Right ventricle myocardium superior (tissue), 1 donor: ENCODE results near the gene KRT4. TPM values are rescaled to one million over a fixed set of nuclear protein-coding genes. Genes with fewer than 3 reads are reported as not detected.

Experiments
- ATAC-seq: fragments of 200-7000 bp; cut with Tn5 transposase; one replicate; pipeline ENCODE4 v1.9.1; 2020; ENCODE audit warnings: mild to moderate bottlenecking; ENCODE audit not compliant: poor library complexity
- DNase-seq: peaks from one replicate; pipeline ENCODE4 v3.0.0-alpha.2; 2020
- intact Hi-C: fragments of 100-400 bp; cut with DNase I; formaldehyde crosslinking; loops from one replicate; pipeline ENCODE4 v1.11.2; 2022
- total RNA-seq: library from RNA; stranded (reverse); fragmentation: NEBNext Ultra II Directional; extraction: Animal tissue kit (Norgen Biotek cat#: 25700); gene quantifications from one replicate; pipeline ENCODE4 v1.2.1, GENCODE V29; 2021
- donor health status: DM: no; HTN: yes; CAD: no; lungs with severe emphysema.

The KRT4 gene
- total RNA-seq, 1 donor from 2014 or later: not detected

DNA sequence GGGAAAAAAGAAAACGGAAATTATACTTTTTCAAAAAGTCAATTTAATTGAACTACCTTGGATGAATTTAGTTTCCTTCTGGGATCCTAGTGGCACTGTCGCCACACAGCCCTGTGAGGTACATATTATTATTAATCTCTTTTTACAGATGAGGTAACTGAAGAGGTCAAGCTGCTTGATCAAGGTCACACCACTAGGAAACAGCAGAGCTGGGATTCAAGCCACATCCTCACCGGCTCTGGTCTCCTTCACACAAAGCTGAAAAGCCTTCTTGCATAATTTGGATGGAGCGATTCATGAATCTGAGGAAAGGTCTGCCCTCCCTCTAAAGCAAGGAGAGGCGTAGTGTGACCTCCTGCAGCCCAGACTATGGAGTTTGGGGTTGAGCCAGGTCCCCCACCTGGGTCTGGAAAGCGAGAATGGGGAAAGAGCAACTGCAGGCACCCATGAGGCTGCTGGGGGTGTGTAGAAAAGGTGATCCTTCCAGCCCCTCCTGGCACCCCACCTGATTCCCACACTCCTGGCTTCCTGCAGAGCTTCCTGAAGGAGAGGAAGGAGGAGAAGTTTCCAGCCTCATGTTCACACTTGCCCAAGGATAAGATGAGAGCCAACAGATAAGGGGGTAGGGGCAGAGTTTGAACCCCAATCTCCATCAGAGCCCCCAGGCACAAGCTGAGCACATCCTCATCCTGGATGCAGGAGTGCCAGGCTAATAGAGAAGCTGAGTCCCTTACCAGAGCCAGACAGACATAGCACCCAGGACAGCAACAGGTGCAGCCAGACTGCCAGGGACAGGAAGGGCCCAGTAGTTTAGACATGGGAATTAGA lies 24.1 kb upstream of the KRT4 start:
- intact Hi-C loops: no loop called here
- DNase-seq (no peak), ATAC-seq (no peak)

DNA sequence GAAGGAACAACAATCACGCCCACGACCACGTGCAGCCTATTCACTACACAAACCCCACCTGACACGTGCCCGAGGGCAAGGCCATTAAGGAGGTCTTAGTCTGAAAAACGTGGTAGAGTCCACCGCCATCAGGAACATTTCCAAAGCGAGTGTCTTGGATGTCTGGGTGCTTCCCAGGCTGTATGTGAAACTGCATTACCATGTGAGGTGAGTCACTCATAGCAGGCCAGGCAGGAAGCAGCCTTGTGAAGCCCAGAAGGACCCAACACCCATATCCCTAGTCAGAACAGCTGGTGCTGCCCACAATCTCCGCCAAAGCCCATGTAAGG lies 23.5 kb upstream of the KRT4 start:
- DNase-seq: no peak
- intact Hi-C loops: no loop called here
- ATAC-seq: no peak

DNA sequence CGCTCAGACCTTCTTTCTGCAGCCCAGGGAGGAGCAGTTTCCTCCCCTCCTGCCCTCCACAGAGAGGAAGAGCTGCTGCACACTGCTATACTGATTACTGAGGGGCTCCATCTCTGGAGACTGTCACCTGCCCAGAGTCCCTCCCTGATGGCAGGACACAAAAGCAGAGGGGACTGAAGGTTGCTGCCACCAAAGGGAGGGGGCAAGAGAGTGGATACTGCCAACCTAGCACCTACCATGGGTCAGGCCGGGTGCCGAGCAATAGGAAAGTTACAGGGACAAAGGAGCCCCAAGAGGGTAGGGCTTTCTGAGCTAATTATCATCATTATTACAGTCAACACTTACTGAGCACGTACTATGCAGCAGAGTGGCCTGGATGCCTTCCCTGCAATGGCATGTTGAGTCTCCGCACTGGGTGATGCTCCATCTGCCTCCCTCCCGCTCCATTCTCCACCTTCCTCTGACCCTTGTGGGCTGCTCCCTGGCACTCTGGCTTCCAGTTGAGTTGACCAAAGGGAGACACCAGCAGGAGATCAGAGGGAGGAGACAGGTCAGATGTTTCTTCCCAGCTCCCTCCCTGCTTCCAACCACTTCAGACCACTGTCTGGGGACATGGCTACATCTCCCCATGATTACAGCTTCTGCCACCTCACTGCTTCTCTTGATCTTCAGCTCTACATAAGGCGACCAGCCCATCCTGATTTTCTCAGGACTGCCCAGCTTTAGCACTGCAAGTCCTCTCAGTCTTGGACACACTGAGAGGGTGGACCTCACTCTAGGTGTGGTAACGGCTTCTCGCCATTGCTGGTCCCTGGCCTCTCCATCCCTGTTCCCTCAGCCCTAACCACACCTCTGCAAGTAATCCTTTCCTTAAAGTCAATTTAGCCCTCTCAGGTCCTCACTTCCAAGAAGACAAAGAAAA lies 22.8 kb upstream of the KRT4 start:
- intact Hi-C loops: no loop called here
- DNase-seq (no peak), ATAC-seq (no peak)

DNA sequence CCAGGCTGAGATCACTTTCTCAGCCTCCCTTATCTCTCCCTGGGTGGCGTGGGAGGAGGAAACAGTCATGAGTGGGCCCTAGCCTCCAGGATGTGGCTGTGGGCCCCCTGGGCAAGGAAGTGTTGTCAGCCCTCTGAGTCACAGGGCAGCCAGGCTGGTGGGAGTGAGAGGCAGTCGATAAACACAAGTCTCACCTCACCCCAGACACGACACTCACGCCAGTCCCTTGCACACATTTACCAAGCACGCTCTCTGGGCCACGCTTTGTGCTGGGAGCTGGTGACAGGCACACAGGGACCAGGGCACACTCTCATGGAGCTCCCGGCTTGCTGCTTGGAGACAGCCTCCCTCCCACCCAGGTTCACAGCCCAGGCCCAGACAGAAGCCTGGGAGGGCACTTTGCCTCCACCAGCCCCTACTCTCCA lies 22.1 kb upstream of the KRT4 start:
- intact Hi-C loops: no loop called here
- ATAC-seq (no peak), DNase-seq (no peak)

DNA sequence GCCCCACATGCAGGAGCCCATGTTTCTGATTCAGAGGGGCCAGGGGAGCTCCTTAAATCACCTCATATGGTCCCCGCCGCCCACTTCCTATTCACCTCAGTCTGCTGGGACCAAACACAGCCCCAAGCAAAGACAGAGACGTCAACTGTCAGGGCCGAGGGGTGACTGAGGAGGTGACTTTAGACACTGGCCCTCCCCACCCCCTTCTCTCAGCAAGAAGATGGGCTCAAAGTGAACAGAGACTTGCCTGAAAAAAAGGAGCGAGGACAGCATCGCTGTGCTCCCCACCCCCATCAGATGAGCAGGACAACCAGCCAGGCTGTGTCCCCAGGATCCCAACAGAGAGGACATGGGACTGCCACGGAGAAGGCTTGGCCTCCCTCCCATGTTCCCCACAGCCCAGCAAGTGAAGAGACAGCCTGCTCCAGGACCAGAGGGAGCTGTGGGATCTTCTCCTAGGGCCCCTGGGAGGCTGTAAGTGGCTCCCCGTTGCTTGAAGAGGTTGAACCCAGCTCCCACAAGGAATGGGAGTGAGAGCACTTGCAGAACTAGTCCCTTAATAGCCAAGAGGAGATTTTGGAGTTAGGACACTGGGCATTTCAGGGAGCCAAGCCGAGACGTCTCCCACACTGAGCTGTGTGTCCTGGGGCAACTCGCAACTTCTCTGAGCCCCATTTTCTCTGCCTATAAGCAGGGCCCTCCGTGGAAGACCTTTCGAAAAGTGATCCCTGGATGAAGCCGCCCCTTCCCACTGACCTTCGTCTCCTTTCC lies 21.5 kb upstream of the KRT4 start:
- no peak for ATAC-seq
- no peak for DNase-seq
- intact Hi-C loops: no loop called here

DNA sequence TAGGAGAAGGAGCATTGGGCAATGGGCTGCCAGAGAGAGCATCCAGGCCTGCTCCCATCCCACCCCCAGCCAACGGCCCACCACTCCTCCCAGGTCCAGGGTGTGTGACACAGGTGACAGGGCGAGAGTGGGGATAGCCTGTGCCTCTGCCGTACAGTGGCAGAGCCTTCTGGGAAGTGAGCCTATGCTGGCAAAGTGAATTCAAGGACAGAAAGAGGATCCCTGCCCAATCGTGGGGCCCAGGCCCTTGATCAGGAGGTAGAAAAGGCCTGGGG lies 20.7 kb upstream of the KRT4 start:
- ATAC-seq: no peak

DNA sequence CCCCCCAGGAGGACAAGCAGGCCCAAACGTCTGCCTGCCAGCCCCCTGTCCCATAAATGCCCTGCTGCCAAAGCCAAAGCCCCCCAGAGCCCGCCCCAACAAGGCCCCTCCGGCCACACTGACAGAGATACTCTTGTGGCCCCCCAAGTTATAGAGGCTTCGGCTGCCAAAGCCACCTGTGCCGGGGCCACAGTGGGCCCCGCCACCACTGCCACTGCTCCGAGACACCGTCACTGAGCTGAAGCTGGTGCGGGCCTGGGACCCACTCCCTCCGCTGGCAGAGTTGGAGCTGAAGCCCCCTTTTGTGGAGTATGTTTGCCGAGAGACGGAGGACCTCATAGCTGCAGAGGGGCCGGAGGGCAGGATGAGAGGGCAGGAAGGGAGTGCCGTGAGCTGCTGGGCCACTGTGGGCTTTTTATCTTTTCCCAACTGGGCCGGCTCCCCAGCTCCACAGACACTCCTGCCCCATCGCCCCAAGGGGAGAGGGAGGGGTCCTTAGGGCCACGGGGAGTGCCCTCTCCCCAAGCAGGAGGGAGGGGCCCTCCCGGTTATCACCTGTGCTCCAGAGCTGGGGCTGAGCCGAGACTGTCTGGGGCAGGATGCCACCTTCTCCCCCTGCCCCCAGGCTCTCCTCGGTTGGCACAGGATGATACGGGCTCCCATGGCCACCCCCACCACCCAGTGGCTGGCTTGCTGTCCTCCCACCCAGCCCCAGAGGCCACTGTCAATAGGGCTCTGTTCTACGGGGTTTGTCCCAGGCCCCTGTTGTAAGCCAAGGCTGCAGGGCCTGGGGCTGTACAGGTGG lies 20.2 kb upstream of the KRT4 start, which contains the start of gene KRT79:
Gene KRT79 (minus strand): TSS at position 390 of the 805 bp plus-strand sequence. CDS start 51 bp downstream, at position 339.
- intact Hi-C loops: no loop called here
- DNase-seq (no peak), ATAC-seq (no peak)

More for the DNA sequence above, 20.7 kb upstream of the KRT4 start:
- intact Hi-C loops: no loop called here
- DNase-seq: no peak

DNA sequence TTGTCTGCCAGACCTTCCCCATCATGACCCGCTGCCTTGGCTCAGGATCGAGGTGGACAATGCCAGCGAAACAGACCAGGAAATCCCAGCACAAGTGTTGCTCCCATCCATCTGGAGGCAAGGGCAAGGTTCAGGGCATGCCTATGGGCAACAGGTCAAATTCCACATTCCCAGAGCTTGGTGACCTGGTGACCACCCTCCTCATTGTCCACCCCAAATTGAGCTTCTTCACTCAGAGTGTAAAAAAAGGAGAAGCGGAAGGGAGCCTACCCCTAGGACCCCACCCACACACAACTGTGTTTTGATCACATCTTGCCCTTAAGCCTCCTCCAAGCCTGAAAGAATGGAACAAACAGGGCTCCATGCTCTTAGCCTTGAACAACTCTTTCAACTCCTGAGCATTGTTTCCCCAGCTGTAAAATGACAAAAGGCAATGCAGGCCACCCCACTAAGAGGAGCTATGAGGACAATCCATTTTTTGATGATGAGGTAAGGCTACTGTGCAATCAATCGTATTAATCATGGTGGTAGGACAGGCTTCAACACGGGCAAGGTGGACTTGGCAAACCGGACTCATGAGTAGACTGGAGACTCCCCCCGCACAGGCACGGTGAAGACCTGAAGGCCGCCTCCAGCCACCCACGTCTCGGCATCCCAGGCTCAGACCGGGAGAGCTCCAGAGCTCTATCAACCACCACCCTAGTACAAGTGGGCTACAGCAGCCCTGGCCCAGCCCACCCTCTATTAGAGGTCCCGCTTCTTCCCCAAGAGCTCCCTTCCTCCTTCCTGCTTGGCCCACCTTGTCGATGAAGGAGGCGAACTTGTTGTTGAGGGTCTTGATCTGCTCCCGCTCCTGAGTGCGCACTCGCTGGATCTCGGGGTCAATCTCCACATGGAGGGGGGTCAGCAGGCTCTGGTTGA lies 19.3 kb upstream of the KRT4 start:
- no peak for DNase-seq
- intact Hi-C loops: no loop called here
- ATAC-seq: no peak

DNA sequence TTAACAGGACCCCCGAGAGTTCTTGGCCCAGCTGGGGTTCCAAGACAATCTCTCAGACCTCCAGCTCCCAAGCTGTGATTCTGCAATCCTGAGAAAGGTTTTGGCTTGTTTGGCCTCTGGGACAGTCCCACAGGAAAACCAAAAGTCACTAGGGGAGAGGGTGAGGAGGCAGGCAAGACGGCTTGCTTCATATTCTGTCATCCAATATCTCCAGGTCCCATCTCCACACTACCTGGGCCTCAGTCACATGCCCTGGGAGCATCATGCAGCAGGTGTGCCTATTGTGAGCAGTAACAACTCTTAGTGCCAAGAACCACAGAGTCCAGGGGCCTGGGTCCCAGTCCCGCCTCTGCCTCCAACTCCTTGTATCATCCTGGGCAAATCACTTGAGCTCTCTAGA lies 18.5 kb upstream of the KRT4 start:
- intact Hi-C loops: no loop called here
- DNase-seq (no peak), ATAC-seq (no peak)

DNA sequence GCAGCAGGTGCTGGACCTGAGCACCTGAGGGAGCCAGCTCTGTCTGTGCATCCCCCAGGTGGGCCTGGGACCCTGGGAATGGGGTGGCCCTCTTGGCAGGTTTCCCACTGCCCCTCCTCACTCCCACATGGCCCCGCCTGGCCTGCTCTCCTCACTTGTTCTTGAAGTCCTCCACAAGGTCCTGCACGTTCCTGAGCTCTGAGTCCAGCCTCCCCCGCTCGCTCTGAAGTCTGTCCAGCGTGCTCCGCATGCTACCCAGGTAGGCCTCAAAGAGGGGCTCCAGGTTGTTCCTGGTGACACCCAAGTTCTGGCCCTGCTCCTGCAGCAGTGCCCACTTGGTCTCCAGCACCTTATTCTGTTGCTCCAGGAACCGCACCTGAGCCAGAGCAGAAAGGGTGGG lies 17.3 kb upstream of the KRT4 start:
- intact Hi-C loops: no loop called here
- DNase-seq: no peak
- no peak for ATAC-seq

DNA sequence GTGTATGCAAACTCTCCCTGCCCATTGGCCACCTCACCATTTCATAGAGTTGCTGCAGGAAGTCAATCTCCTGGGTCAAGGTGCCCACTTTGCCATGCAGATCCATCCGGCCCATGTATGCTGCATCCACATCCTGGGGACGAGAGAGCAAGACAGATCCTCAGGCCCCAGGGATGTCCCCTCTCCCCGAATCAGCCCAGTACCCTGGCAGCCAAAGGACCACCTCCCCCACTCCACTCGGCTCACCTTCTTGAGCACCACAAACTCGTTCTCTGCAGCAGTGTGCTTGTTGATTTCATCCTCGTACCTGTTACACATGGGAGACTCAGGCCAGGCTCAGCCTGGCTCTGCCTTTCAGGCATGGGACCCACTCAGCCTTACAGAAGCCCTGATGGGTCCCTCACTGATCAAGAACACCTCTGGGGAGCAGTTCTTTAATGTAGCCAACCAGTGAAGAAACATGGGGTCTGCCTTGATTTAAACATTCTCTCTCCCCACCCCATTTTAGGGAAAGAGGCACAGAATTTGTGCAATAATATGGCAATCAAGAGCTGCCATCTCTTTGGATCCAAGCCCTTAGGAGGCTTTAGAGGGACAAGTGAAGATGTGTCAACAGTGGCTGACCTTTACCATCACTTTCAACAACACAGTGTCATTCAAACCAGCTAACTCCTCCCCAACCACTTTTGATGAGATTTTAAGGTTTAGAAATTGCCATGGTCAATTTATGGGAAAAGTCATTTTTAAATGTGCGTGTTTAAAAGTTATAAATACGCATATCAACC lies 16.3 kb upstream of the KRT4 start:
- DNase-seq: no peak
- no peak for ATAC-seq
- intact Hi-C loops: no loop called here

DNA sequence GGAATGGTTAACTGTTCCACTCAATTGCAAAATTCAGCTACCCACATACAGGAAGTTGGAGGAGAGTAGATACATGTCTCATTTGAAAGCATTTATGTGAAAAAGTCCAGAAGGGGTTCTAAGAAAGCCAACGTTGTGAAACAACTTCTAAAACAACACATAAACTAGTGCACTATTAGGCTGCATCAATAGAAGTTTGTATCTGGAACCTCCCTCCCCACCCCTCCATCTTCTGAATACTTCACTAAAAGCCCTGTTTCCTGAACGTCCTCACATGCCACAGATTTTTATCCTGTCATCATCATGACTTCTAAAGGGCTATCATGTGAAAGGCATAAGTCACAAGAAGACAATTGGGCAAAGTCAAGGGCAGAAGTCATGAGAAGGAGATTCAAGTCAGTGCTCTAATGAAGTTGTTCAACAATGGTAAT lies 14.7 kb upstream of the KRT4 start:
- intact Hi-C loops: no loop called here
- no peak for DNase-seq
- ATAC-seq: no peak

DNA sequence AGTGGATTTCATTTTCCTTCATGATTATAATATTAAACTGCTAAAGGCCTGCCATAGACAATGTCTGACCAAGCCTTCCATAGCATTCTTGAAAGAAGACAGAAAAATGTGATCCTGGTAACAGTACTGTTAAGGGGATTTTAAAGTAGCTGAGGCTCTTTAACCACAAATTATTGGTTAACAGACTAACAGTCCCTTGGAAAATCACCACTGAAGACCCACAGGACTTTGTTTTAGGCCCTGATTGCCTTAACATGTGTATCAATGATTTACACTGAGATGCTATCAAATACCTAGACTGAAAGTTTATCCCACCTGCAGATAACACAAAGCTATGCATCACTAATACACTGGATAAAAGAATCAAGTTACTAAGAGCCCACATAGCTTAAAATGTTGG lies 14.2 kb upstream of the KRT4 start:
- DNase-seq: no peak
- intact Hi-C loops: no loop called here
- ATAC-seq: no peak

DNA sequence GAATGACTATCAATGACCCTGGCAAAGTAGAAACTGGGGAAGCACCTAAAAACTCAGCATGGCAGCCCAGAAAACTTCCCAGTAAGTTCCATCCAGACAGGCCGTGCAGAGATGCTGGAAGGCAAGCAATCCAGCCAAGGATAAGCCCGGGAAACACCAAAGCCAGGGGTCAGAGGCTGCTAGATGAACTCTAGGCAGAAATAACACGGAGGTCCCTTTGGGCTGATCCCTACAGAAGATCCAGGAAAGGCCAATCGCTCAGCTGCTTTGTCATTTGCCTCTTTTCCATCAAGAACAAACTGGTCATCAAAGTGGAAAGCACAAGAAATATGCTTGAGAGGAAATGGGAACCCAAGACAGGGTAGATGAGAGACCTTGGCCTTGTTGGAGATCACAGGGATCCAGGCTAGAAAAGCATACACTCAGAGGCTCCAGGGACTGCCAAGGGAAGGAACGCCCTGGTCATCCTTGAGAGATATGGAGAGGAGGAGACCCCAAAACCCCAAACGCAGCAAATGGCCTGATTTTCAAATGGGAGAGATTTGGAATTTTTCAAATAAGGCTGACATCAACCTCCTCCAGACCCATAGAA lies 13.7 kb upstream of the KRT4 start:
- ATAC-seq (no peak), DNase-seq (no peak)
- intact Hi-C loops: no loop called here

DNA sequence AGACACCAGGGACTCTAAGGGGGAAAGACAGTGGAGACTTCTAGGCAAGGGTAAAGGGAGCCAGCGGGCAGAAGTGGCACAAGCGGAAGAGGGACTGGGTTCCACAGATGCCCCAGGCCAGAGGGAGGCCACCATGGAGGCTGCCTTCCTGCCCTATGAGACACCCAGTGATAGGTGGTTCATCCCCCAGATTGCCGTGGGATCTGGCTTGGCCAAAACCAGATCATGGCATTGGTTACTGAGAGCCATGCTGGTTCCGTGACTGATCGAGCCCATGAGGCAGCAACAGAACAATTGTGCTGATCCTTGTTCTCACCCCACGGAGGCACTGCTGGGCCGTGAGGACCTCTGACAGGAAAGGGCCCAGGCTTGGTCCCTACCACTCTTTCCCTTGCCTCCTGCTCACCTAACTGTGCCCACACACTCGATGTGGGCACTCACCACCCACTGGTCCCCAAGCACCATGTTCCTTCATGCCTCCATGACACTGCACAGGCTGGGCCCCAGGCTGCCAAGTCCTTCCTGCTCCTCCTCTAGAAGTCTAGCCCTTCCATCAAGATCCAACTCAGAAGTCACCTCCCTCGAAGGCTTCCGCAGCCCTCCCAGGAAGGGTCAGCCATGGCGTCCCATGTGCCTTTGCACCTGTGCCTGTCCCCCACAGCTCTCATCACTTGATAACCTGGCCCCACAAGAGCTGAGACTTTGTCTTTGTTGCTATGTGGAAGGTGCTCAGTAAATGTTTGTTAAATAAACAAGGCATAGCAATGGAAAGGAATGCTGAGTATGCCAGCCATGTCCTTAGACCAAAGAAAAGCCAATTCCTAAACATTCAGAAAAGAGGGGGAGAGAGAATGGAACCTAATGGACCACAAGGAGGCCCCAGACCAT lies 12.9 kb upstream of the KRT4 start:
- DNase-seq (no peak), ATAC-seq (no peak)
- intact Hi-C loops: no loop called here

DNA sequence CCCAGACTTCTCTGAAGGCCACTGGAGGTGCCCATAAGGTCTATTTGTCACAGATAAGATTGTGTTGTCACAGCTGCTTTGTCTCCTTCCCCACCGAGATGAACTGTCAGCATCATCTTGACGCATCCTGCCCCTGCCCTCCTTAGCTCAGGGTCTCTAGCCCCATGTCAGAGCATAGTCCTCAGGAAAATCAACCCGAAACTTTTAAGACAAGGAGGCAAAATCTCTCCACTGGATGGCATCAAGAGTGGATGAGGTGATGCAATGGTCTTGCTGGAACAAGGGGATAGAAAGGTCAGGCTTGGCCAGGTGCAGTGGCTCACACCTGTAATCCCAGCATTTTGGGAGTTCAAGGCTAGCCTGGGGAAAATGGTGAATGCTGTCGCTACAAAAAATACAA lies 12.0 kb upstream of the KRT4 start:
- intact Hi-C loops: no loop called here
- no peak for ATAC-seq
- DNase-seq: no peak
